Right renal cortex interstitium (tissue), 3 donors: Measurements from ENCODE around the gene DMC1. TPM values are rescaled to one million over a fixed set of nuclear protein-coding genes. Genes with fewer than 3 reads are reported as not detected.

ENCODE experiments used
- DNase-seq, 3 donors: peaks; one replicate each; pipeline ENCODE4 v3.0.0-alpha.2; 2013; ENCODE audit warnings: low read depth in 3 of 3, low spot score in 2 of 3
- polyA plus RNA-seq, 3 donors: library from polyadenylated mRNA; unstranded; fragments of 120-200 nt; gene quantifications; one replicate each; pipeline ENCODE4 v1.2.1, GENCODE V29; 2013; ENCODE audit not compliant: insufficient read length in 3 of 3

Gene DMC1
- polyA plus RNA-seq, 3 donors = 5.0 to 6.7 (median 5.4) TPM

DNA sequence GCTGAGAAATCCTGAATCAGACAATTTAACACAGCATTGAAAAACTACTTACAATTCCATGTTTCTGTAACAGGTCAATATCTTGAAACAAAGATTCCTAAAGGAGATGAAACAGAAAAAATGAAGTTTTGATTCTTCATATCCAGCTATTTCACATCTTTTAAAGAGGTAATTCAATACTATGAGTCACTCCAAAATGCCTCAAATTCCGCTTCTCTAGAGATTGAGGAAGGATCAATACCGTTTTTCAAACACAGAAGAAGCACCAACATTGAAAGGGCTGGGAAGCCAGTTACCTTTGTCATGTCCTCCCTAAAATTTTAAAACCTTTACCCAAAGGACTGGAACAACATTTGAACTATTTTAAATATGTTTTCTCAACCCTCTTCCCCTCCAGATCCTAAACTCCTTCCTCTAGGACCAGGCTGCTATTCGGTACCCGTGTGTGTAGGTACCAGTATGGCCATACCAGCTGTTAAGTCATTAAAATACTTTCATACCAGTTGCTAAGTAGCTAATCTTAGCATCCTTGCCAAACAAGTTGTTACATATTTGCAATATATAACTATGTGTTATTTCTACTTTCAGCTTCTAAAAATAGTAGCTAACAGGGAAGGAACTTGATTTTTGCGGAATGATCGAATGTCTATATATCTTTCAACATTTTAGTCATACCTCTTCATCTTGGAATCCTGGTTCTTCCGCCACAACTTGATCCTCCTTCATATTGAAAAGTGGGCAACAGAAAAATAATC lies 2.3 kb downstream of the DMC1 start:
- DNase-seq = no peak

DNA sequence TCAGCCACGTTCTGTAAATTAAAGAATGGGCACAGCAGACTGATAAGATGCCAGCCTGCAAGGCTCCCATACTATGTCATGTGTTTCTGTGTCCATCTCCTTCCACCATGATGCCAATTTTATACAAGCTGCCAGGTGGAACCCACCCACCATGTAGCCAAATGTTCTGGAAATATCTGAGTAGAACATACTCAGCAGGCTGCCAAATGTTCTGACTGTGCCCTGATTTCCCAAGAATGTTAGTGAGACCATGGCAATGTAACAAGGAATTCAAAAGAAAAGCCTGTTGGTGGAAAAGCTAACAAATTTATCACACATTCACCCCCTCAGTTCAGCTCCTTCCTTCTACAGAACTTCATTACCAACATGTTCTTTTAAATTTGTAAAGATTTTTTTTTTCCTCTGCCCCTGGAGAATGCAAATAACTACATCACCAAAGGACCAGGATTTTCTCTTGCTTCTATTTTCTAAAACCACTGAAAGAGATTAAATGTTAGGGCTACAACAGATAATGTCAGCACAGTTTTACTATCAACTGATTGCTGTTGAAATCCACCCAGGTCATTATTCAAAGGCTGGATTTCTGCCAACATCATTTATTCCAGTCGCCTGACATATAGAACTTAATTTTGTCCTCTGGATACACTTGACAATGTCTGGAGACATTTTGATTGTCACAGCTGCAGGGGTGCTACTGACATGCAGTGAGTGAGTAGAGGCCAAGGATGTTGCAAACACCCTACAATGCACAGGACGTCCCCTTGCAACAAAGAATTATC lies 3.1 kb downstream of the DMC1 start:
- DNase-seq = no peak

DNA sequence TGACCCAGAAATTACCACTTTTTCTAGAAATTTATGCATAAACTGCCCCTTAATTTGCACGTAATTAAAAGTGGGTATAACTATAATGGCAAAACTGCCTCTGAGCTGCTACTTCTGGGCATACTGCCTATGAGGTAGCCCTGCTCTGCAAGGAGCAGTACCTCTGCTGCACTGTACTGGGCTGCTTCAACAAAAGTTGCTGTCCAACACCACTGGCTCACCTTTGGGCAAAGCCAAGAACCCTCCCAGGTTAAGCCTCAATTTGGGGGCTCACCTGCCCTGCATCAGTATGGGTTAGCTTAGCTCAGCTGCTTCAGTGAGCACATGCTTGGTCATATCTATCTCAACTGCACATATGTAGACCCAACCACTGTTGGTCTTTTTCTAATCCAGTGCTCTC lies 4.5 kb downstream of the DMC1 start:
- DNase-seq = no peak

DNA sequence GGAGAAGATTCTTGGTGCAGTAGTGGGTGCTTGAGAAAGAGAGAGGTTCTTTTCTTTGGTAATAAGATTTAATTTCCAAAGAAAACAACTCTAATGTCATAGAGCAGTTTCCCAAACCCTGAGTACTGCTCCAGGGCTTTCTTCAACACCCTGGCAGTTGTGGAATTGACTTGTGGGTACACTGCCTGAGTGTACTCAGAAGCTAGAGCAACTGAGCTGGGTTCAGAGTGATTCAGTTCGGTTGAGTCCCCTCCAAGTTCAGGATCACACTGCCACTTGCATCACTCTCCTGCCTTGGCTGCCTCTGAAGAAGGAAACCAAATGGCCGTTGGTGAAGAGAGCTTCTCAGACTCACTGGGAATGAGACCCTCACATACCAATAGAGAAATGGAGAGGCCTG lies 5.3 kb downstream of the DMC1 start:
- DNase-seq = no peak

DNA sequence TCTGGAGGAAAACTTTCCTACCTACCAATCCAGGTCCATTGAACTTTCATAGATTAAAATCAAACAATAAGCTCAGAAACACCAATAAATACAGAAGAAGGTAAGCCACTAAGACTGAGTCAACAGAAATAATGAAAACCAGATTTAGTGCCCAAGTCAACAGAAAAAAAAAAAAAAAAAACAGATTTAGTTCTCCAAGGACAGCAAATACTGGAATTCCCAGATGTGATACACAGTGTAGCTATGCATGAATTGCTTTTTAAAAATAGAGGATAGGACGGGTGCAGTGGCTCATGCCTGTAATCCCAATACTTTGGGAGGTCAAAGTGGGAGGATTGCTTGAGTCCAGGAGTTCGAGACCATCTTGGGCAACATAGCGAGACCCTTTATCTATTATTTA lies 15.7 kb downstream of the DMC1 start:
- DNase-seq = no peak

DNA sequence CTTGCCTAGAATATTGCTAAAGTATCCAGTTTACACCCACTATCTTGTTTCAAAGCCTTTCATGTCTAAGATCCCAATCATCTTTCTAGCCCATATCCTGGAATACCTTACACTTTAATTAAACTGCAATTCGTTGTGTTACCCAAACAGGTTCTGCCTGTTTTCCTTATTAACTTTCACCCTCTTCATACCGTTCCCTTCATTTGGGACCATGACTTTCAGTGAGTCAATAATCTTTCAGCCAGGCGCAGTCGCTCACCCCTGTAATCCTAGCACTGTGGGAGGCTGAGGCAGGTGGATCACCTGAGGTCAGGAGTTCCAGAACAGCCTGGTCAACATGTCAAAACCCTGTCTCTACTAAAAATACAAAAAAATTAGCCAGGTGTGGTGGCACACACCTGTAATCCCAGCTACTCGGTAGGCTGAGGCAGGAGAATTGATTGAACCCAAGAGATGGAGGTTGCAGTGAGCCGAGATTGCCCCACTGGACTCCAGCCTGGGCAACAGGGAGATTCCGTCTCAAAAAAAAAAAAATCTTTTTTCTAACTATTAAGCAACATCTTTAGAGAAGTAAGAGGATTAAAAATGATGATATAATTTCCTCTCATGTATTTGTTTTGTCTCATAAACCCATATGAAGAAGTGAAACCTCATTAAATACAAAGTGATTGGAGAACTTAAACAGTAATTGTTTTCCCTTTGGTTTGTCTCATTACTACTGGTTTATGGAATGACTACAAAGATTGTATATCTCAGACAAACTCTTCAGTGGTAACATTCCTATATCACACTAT lies 20.7 kb downstream of the DMC1 start:
- peak in 1 of 3 donors; percentile 36 for DNase-seq

DNA sequence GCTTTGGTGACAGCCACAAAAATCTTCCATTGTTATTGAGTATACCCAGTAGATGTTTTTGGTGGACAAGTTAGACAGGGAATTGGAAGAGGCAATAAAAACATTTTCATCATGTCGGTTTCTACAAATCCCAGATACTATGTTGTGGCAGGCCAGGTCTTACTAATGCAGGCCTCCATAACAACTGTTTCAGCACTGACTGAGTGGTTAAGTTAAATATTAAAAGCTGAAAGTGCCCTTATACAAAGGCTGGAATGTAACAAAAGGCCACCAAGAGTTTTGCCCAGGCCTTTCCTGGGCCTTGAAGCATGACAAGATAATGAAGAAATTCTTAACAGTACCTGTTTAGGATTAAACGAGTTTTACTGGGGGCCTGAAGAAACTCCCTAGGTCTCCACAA lies 29.3 kb downstream of the DMC1 start:
- no peak for DNase-seq

DNA sequence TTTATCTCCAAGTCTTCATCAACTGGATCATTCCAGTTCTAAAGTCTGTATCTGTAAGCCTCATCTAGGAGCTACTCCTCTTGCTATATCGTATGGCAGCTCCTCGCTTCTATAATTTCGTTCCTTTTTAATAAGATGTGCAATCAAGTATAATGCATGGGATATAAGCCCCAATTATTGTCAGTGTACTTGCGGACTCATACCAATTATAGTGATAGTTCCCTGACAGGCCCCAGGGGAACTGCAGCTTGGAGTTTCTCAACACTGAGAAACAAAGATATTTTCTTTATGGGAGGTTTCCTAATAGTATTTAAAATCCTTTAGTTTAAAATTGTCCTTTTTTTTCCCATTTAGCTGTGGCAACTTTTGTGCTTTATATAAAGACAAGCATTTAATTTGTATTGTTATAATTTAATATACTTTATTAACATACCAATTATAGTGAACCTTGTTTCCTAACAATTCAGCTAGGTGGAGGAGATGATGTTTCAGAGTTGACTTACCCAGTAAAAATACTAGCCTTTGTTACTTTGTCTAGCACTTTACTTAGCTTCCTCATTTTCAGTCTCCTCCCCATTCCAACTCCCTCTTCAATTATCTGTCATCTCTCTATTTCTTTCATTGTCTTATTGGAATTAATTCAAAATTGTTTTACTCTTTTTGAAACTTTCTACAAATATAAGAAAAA lies 38.6 kb downstream of the DMC1 start:
- no peak for DNase-seq

DNA sequence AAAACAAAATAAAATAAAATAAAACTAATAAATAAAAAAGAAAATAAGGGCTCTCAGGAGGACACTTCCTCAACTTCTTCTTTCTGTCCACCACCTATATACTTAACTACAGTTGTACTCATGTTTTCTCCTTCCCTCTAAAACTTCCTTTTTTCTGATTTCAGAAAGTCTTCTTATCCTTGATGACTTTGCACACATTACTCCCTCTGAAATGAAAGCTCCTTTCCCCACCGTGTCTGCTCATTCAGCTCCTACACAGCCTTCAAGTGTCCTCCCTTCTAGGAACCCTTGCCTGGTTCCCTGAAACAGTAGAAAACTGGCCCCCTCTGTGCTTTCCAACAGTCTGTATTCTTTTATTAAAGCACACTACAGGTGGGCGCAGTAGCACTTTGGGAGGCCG lies 45.6 kb downstream of the DMC1 start:
- DNase-seq = no peak

DNA sequence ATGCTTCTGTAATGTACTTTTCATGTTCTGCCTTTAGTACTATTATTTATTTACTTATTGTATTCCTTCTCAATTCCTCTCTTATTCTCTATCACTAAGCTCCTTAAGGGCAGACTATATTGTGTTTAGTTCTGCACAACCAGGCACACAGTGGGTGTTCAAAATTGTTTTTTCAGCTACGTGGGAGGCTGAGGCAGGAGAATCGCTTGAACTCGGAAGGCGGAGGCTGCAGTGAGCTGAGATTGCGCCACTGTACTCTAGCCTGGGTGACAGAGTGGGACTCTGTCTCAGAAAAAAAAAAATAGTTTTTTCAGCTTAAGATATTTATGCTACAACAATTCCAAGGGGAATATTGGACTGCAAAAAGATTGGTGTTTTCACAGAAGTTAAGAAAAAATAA lies 46.5 kb downstream of the DMC1 start:
- DNase-seq = no peak

DNA sequence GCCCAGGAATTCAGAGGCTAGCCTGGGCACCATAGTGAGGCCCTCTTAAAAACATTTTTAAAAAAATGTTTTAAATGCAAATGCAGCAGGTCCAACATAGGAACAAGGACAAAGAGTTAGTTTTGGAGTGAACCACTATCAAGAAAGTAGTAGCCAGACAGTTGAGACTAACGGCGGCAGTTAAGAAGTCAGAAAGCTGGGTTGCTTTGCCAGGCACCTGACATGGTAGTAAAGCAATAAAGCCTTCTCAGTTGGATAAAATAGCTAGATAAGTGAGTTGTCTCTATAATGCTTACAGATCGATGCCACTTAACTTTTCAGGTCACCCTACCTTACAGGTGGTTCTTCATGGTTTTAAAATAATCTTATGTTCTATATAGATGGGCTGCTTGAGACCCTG lies 47.0 kb downstream of the DMC1 start:
- DNase-seq = no peak

DNA sequence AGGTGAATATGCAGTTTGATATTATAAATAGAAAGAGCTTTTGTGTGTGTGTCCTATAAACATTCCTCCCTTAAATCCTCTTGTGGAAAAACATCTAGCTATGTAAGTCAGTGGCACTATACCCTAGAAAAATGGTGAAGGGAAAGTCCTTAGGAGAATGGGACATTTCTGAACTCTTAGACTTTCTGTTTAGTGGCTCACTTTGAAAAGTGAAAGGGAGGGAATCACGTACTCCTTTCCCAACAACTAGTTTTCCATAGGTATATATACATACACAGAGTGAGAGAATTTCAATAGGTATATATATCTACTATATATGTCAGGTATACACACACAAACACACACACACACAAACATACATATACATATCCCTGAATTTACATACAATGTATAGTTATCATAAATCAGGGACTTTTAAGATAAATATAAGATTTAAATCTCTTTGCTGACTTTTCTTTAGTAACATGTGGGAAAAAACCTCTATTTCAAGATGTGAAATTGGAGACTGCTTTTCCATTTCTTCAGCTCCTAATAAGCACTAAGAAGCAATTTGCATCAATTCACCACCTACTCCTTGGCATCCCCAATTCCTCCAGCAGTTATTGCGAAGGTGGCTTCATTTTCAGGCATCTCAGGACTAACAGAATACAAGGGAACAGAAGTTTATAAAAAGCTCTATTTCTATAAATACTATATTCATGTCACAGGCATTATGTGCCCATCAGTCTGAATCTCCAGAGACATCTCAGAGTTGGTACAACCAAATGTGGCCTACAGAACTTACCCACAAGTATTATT lies 50.3 kb downstream of the DMC1 start:
- DNase-seq = no peak

DNA sequence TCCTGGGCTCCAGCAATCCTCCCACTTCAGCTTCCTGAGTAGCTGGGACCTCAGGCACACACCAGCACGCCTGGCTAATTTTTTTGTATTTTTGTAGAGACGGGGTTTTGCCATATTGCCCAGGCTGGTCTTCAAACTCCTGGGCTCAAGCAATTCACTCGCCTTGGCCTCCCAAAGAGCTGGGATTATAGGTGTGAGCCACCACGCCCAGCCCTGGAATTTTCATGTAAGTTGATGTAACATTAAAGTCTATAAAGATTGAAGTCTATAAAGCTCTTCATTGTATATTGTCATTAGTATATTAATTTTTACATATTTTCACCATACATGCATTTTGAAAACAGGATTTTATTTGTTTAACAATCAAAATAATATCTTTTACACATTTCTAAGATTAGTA lies 51.4 kb downstream of the DMC1 start:
- DNase-seq = no peak

DNA sequence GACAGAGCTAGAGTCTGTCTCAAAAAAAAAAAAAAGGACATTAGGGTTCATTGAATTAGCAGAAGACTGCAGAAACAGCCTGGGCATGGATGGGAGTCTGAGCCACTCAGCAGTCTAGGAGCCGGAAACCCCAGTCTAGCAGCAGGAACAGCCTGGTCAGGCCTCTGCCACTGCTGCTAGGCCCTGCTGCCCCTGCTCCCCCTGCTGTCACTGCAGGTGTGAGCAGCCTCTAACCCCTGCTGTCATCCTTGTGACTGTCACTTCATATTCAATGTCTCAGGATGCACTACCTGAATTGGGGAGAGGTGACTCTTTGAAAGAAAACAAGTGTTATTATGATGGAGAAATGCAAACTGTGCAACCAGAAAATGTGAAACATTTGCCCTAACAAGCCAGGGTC lies 56.9 kb downstream of the DMC1 start:
- DNase-seq = no peak

DNA sequence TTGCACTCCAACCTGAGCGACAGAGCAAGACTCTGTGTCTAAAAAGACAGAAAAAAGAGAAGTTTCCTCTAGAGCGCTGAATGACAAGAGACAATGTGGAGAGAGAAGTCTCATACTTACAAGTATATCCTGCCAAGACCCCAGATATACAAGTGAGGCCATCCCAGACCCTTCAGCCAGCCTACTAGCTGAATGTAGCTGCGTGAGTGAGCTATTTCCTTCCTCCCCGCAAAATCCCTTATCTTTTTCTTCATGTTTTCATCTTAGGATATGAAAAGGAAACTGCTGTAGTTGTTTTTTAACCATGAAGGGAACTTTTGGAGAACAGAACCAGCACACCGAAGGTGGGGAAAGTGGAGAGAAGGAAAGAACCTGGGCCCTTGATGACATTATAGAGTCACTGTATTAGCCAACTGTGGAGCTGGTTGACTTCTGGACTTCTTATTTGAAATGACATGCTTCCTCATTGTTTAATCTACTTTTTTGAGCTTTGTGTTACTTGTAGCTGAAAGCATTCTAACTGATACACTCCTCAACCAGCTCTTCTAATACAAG lies 59.5 kb downstream of the DMC1 start:
- DNase-seq = no peak

DNA sequence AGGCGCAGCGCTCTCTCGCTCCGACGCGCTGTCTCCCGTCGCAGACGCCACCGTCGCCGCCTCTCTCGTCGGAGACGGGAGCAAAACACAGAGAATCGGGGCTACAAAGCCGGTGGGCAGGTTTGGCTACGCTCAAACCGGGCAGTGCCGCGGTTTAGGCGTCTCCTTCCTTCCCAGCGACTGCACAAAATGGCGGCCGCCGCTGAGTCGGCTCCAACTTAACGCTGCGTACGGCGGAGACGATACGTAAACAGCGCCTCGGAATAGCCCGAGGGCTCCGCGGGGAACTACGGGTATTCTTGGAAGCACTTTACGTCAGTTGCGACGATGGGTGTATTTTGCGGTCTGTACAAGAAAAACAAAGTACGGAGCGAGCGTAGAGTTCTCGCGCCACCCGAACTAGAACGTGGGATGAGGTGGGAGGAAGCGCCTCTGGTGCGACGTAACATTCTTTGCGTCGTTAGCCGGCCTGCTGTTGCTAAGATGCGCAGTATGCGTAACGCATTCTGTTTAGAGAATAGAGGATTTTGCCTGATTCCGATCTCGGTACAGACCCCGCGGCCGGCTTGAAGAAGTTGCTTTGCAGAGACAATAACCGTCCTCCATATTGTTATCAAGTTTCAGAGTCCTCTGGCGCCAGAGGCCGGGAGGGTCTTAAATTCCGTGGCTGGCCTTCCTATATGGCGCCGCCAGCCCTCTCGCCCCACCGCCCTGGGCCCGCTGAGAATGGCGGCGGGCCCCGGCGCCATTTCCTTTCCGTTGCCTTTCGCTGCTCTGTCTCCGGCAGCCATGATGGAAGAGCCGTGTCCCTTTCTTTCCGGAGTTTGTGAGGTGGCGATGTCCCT lies 63.6 kb downstream of the DMC1 start, which contains the start of gene DDX17:
TSS of gene DDX17 (minus strand) at position 194 of the 845 bp plus-strand sequence.
- peak; percentile 97 to 100 (median 99) for DNase-seq

DNA sequence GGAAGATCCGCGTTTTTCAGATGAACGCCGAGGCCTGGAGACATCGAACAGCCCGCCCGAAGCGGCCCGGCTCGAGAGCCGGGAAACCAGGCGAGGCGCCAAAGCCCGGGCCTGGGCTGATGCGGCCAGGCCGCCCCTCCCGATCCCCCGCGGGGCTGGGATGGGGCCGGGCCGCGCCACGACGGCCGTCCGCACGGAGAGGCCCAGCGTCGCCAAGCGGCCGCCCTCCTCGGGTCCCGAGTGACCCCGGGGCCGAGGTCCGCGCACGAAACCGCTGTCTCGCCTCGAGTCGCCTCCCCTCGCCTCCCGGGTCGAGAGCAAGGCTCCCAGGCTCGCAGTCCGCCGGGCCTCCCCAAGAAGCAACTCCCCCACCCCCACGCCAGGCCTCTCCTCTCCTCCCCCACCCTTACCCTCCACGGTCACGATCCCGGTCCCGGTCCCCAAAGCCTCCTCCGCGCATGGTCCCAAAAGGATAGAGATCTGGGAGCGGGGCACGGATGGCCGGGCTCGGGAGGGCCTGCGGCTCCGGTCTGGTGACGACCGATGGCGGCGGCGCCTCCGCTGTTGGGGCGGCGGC lies 64.4 kb downstream of the DMC1 start:
- no peak for DNase-seq

DNA sequence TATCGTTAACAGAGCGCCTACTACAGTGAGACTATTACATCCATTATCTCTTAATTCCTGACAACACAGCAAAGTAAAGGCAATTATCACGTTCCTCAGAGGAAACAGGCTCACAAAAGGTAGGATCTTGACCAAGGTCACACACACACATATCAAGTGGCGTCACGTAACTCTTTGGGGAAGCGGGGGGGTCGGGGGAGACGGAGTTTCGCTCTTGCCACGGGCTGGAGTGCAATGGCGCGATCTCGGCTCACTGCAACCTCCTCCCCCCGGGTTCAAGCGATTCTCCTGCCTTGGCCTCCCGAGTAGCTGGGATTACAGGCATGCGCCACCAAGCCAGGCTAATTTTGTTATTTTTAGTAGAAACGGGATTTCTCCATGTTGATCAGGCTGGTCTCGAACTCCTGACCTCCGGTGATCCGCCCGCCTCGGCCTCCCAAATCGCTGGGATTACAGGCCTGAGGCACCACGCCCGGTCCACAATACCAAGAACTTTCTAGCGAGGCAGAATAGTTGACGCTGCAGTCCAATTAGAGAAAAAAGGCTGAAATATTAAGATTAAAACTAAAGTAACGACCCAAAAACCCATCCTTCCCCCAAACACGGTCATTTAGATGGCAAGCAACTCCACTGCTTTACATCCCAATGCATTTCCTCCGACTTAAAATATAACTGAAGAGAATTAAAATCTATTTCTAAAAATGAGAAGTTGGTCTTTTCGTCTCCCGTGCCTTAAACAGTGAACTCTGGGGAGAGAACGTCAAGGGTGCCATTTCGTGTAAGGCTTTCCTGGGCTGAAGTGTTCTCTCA lies 65.0 kb downstream of the DMC1 start:
- DNase-seq = no peak
